ENCODE data around the gene NFE2L2.
A peak's percentile ranks its signal among the peaks of the same experiment; 100 is the strongest.

The NFE2L2 gene

GRCh38 chr2:177262958-177263450, 1.5 kb downstream of the NFE2L2 start:
- peak overlapping the region; percentile 75 for H3K4me3 ChIP-seq (ENCODE audit: insufficient read depth, low read length, poor library complexity, severe bottlenecking)
- TF ChIP-seq EZH2phosphoT487 (conservative IDR thresholded peaks at IDR 0.05; ENCODE audit: low read length) (no peak), CTCF (IDR thresholded peaks at IDR 0.05; ENCODE audit: insufficient read depth, low read length, poor library complexity, severe bottlenecking) (no peak)
- H3F3A ChIP-seq (ENCODE audit: insufficient read depth): peaks cover 15% of the 10 kb centered on the region; the same call in 1 of the 2 replicates
- H3K36me3 ChIP-seq (ENCODE audit: low read length): peaks cover 10% of the 10 kb centered on the region; the same call in 1 of the 2 replicates
- peak overlapping the region; percentile 95 for H3K27ac ChIP-seq (ENCODE audit: low read depth, low read length)
- H3K4me2 ChIP-seq (ENCODE audit: low read depth, low read length, poor library complexity, severe bottlenecking): peak overlapping the region; percentile 99
- H3K9ac ChIP-seq (ENCODE audit: low read length): peak overlapping the region; percentile 95
- no peaks in the 10 kb centered on the region for H3K9me2 ChIP-seq (replicated peaks; ENCODE audit: insufficient read depth, low read length)
- peaks cover 34% of the 10 kb centered on the region for H4K20me1 ChIP-seq (ENCODE audit: low read depth, low read length)
- no peaks in the 10 kb centered on the region for H3K9me3 ChIP-seq (ENCODE audit: insufficient read depth, low read length)
- no peak overlapping the region for H2AFZ ChIP-seq (ENCODE audit: low read depth, low read length, severe bottlenecking)
- no peaks in the 10 kb centered on the region for H3K27me3 ChIP-seq (ENCODE audit: low read length)
- H3K79me2 ChIP-seq (ENCODE audit: insufficient read depth, low read length): peaks cover 61% of the 10 kb centered on the region

GRCh38 chr2:177262092-177262491, 2.4 kb downstream of the NFE2L2 start:
- Histone ChIP-seq H3K4me3 (ENCODE audit: insufficient read depth, low read length, poor library complexity, severe bottlenecking) (peak overlapping the region; percentile 75), H3K9ac (ENCODE audit: low read length) (peak overlapping the region; percentile 95), H3K36me3 (ENCODE audit: low read length) (peaks cover 10% of the 10 kb centered on the region; the same call in 1 of the 2 replicates), H4K20me1 (ENCODE audit: low read depth, low read length) (peaks cover 37% of the 10 kb centered on the region), H3K9me2 (replicated peaks; ENCODE audit: insufficient read depth, low read length) (no peaks in the 10 kb centered on the region), H3F3A (ENCODE audit: insufficient read depth) (peaks cover 15% of the 10 kb centered on the region; the same call in 1 of the 2 replicates), H2AFZ (ENCODE audit: low read depth, low read length, severe bottlenecking) (no peak overlapping the region), H3K27me3 (ENCODE audit: low read length) (no peaks in the 10 kb centered on the region), H3K79me2 (ENCODE audit: insufficient read depth, low read length) (peaks cover 70% of the 10 kb centered on the region), H3K27ac (ENCODE audit: low read depth, low read length) (peak overlapping the region; percentile 95; the same call in 1 of the 2 replicates), H3K9me3 (ENCODE audit: insufficient read depth, low read length) (no peaks in the 10 kb centered on the region), H3K4me2 (ENCODE audit: low read depth, low read length, poor library complexity, severe bottlenecking) (peak overlapping the region; percentile 99)
- TF ChIP-seq EZH2phosphoT487 (conservative IDR thresholded peaks at IDR 0.05; ENCODE audit: low read length) (no peak), CTCF (IDR thresholded peaks at IDR 0.05; ENCODE audit: insufficient read depth, low read length, poor library complexity, severe bottlenecking) (no peak)

DNA sequence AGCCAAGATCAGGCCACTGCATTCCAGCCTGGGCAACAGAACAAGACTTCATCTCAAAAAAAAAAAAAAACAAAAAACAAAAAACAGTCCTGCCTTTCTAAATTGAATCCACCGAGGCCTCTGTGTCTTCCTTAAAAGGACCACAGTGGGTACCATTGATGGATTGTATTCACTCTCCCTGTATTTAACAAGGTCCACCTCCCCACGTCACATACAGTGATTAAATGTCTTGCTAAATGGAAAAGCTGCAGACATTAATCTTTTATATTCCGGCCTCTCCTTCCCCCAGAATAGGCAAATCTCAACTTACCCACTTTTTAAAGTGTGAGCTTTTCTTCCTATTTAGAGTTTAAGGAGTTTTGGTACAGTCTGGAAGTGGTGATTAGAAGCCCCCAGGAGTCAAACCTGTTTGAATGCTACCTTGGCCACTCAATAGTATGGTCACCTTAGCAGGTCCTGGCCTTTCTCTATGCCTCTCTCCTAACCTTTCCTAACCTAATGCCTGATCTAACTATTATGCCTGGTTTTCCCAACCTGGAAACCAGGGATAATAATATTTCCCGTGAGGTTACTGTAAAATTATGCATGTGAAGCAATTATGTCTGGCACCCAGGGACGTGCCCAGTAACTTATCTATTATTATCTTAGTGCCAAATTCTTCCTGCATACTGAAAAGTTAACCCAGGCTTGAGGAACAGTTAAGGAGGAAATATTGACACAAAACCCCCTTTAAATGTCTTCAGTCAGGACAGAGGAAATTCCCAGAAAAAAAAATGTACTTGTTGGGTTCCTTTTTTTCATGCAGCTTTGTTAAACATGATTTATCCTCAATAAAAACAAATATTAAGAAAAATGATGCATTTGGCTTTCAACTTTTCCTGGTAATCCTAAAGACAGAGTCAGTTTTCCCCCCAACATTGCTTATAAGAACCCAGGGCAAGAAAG, 3.1 kb downstream of the NFE2L2 start:
- H3K9me3 ChIP-seq (ENCODE audit: insufficient read depth, low read length): no peaks in the 10 kb centered on the region
- peak overlapping the region; percentile 75 for H3K4me3 ChIP-seq (ENCODE audit: insufficient read depth, low read length, poor library complexity, severe bottlenecking)
- peak overlapping the region; percentile 99 for H3K4me2 ChIP-seq (ENCODE audit: low read depth, low read length, poor library complexity, severe bottlenecking)
- H3K27me3 ChIP-seq (ENCODE audit: low read length): no peaks in the 10 kb centered on the region
- peak overlapping the region; percentile 95; the same call in 1 of the 2 replicates for H3K27ac ChIP-seq (ENCODE audit: low read depth, low read length)
- H3K9me2 ChIP-seq (replicated peaks; ENCODE audit: insufficient read depth, low read length): no peaks in the 10 kb centered on the region
- no peak overlapping the region for H2AFZ ChIP-seq (ENCODE audit: low read depth, low read length, severe bottlenecking)
- H3F3A ChIP-seq (ENCODE audit: insufficient read depth): peaks cover 14% of the 10 kb centered on the region; the same call in 1 of the 2 replicates
- H3K36me3 ChIP-seq (ENCODE audit: low read length): peaks cover 10% of the 10 kb centered on the region; the same call in 1 of the 2 replicates
- TF ChIP-seq EZH2phosphoT487 (conservative IDR thresholded peaks at IDR 0.05; ENCODE audit: low read length) (no peak), CTCF (IDR thresholded peaks at IDR 0.05; ENCODE audit: insufficient read depth, low read length, poor library complexity, severe bottlenecking) (no peak)
- H3K79me2 ChIP-seq (ENCODE audit: insufficient read depth, low read length): peaks cover 78% of the 10 kb centered on the region
- H4K20me1 ChIP-seq (ENCODE audit: low read depth, low read length): peaks cover 37% of the 10 kb centered on the region
- peak overlapping the region; percentile 95 for H3K9ac ChIP-seq (ENCODE audit: low read length)

Data from SU-DHL-6 (cell line).